K562 (cell line): ENCODE measurements around the gene MZB1. TPM values are rescaled to one million over a fixed set of nuclear protein-coding genes. Genes with fewer than 3 reads are reported as not detected.

Source experiments
- CC2D1A ChIP-seq: fragments of 450-650 bp; IDR thresholded peaks from 2 replicates; pipeline ENCODE4 v1.6.1; 2017; ENCODE audit warnings: mild to moderate bottlenecking
- EP300 ChIP-seq: IDR thresholded peaks from 2 replicates; pipeline ENCODE4 v1.6.1; 2012; ENCODE audit warnings: low read length, improper control_type of control experiment
- HMG20A ChIP-seq: fragments of 450-650 bp; formaldehyde crosslinking; conservative IDR thresholded peaks from 2 replicates; pipeline ENCODE4 v1.4.0; 2020; ENCODE audit warnings: mild to moderate bottlenecking, mixed read lengths
- IRF9 ChIP-seq: fragments of 450-650 bp; IDR thresholded peaks from 2 replicates; pipeline ENCODE4 v1.6.1; 2016; ENCODE audit warnings: missing biosample characterization, missing genetic modification characterization
- KAT2B ChIP-seq: IDR thresholded peaks from one replicate; pipeline ENCODE4 v1.6.1; 2012; ENCODE audit warnings: low read depth, mild to moderate bottlenecking, control low read depth, inconsistent platforms, low read length, moderate library complexity
- KLF1 ChIP-seq: fragments of 450-650 bp; IDR thresholded peaks from 2 replicates; pipeline ENCODE4 v1.6.1; 2016; ENCODE audit warnings: missing genetic modification characterization, missing compliant biosample characterization
- POLR2AphosphoS2 ChIP-seq: IDR thresholded peaks from 2 replicates; pipeline ENCODE4 v1.6.1; 2012; ENCODE audit warnings: low read length, improper control_type of control experiment
- PTRF ChIP-seq: fragments of 450-650 bp; IDR thresholded peaks from 2 replicates; pipeline ENCODE4 v1.6.1; 2016; ENCODE audit warnings: mild to moderate bottlenecking, missing genetic modification characterization, missing compliant biosample characterization
- RFX7 ChIP-seq: fragments of 250-450 bp; sonication (Bioruptor Pico); IDR thresholded peaks from 2 replicates; pipeline ENCODE4 v1.5.1; 2021; ENCODE audit warnings: mild to moderate bottlenecking
- THRA ChIP-seq: fragments of 450-650 bp; IDR thresholded peaks from 2 replicates; pipeline ENCODE4 v1.6.1; 2017; ENCODE audit warnings: mild to moderate bottlenecking, moderate library complexity
- ZNF212 ChIP-seq: fragments of 450-650 bp; formaldehyde crosslinking; IDR thresholded peaks from 2 replicates; pipeline ENCODE4 v1.4.0; 2020; ENCODE audit warnings: mild to moderate bottlenecking
- ZNF280B ChIP-seq: fragments of 250-450 bp; sonication (Bioruptor Pico); IDR thresholded peaks from 2 replicates; pipeline ENCODE4 v1.5.1; 2021; ENCODE audit warnings: mild to moderate bottlenecking
- ZNF282 ChIP-seq: sonication (generic); formaldehyde crosslinking; IDR thresholded peaks from 2 replicates; pipeline ENCODE4 v1.8.1; 2023; ENCODE audit warnings: missing genetic modification reagents
- ZNF561 ChIP-seq: fragments of 450-650 bp; formaldehyde crosslinking; conservative IDR thresholded peaks from 2 replicates; pipeline ENCODE4 v1.4.0; 2020; ENCODE audit warnings: mild to moderate bottlenecking, moderate library complexity
- polyA plus RNA-seq, 8 experiments: library from polyadenylated mRNA; depleted of rRNA in 4 of 8; stranded (reverse) in 5 of 8; unstranded in 3 of 8; fragments of >200 nt; fragmentation: Nextera tagmentation in 2 of 8; fragmentation: Illumina TruSeq in 1 of 8; extraction: Ambion mirVana in 2 of 8; extraction: Trizol in 1 of 8; gene quantifications; 2 replicates each; pipeline versions ENCODE4 v1.2.1 to v1.2.3, GENCODE V29; 2011 to 2014; ENCODE audit warnings: inconsistent platforms in 1 of 8, missing spikeins in 1 of 8
- total RNA-seq, 7 experiments: library from RNA; depleted of rRNA in 6 of 7; stranded (reverse); fragments of >200 nt in 6 of 7; fragmentation: Illumina TruSeq in 2 of 7; extraction: Trizol in 2 of 7; gene quantifications; 2 replicates each; pipeline versions ENCODE4 v1.2.1 to v1.2.3, GENCODE V29; 2011 to 2021; ENCODE audit warnings: low replicate concordance in 1 of 7
- TF ChIP-seq, protein P1 (sequence below): fragments of 200-800 bp; sonication (Bioruptor generic); IDR thresholded peaks from 2 replicates; pipeline ENCODE4 v1.6.1; 2017; ENCODE audit warnings: missing genetic modification characterization, missing compliant biosample characterization
- TF ChIP-seq, protein P2 (sequence below), 3 experiments: IDR thresholded peaks in 2 of 3; conservative IDR thresholded peaks in 1 of 3; 2 replicates each; pipeline ENCODE4 v1.5.1; 2011 to 2012; ENCODE audit warnings: low read length in 3 of 3, mild to moderate bottlenecking in 3 of 3, control low read depth in 2 of 3, improper control_type of control experiment in 1 of 3, inconsistent platforms in 1 of 3, low read depth in 1 of 3, mixed read lengths in 1 of 3, moderate library complexity in 1 of 3; ENCODE audit not compliant: insufficient read depth in 2 of 3
- TF ChIP-seq, protein P3 (sequence below), 2 experiments: fragments of 450-650 bp in 1 of 2; sonication (generic) in 1 of 2; formaldehyde crosslinking; conservative IDR thresholded peaks; 2 replicates each; pipeline versions ENCODE4 v1.4.0 to v1.8.1; 2020 to 2022; ENCODE audit warnings: mild to moderate bottlenecking in 1 of 2, missing genetic modification reagents in 1 of 2

MZB1 gene
- total and polyA plus RNA-seq, 9 of the 15 experiments (the other 6 are each of a cell fraction or from before 2014, with no cell fraction given), result 0.13 to 0.31 TPM; not detected in 7

DNA sequence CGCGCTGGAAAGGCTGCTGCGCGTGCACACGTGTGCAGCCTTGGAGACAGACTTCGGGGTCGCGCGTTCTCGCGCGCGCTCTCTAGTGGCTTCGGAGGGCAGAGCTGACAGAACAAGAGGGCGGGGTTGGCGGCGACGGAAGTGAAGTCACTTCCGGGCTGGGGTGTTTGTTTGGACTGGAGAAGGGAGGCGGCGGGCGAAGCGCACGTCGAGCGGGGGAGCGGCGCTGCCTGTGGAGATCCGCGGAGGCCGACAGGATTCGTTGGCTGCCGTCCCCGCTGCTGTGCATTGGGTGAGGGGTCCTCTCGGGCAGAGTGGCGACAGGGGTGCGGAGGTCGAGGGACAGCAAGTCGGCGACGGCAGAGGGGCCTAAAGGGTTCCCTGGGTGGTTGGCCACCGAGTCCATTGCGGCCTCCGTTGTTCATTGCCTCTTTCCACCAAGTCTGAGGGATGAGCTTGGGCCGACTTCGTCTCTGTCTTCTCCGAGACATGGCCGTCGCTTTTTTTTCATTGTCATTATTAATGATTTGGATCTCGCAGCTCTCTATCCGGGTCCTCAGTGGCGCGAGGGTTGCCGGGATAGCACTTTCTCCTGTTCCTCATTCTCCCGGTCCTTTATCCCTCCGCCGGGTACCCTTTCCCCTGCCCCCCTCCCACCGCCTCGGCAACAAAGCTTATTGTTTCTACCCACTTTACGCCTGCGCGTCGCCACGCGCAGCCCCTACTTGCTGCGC lies 47.9 kb downstream of the MZB1 start, which contains the start of gene PAIP2 (continued):
- TF ChIP-seq, protein P1, sequence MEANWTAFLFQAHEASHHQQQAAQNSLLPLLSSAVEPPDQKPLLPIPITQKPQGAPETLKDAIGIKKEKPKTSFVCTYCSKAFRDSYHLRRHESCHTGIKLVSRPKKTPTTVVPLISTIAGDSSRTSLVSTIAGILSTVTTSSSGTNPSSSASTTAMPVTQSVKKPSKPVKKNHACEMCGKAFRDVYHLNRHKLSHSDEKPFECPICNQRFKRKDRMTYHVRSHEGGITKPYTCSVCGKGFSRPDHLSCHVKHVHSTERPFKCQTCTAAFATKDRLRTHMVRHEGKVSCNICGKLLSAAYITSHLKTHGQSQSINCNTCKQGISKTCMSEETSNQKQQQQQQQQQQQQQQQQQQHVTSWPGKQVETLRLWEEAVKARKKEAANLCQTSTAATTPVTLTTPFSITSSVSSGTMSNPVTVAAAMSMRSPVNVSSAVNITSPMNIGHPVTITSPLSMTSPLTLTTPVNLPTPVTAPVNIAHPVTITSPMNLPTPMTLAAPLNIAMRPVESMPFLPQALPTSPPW, result peak; percentile 87
- TF ChIP-seq ZNF212 (CRISPR knock-in tag) (no peak), KAT2B (no peak), KLF1 (tag) (peak; percentile 89; the same call in 1 of the 2 replicates), PTRF (no peak), HMG20A (CRISPR knock-in tag) (no peak), RFX7 (no peak), CC2D1A (no peak; the same call in 1 of the 2 replicates), ZNF282 (CRISPR knock-in tag) (no peak), EP300 (no peak; the same call in 1 of the 2 replicates), IRF9 (tag) (no peak), THRA (no peak), POLR2AphosphoS2 (no peak), ZNF280B (CRISPR knock-in tag) (no peak), ZNF561 (CRISPR knock-in tag) (no peak)
- TF ChIP-seq, protein P2, sequence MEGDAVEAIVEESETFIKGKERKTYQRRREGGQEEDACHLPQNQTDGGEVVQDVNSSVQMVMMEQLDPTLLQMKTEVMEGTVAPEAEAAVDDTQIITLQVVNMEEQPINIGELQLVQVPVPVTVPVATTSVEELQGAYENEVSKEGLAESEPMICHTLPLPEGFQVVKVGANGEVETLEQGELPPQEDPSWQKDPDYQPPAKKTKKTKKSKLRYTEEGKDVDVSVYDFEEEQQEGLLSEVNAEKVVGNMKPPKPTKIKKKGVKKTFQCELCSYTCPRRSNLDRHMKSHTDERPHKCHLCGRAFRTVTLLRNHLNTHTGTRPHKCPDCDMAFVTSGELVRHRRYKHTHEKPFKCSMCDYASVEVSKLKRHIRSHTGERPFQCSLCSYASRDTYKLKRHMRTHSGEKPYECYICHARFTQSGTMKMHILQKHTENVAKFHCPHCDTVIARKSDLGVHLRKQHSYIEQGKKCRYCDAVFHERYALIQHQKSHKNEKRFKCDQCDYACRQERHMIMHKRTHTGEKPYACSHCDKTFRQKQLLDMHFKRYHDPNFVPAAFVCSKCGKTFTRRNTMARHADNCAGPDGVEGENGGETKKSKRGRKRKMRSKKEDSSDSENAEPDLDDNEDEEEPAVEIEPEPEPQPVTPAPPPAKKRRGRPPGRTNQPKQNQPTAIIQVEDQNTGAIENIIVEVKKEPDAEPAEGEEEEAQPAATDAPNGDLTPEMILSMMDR (IDR thresholded peaks at IDR 0.05 in 2 of 3, conservative IDR thresholded peaks at IDR 0.05 in 1 of 3; ENCODE audit: insufficient read depth in 2 of 3, low read depth in 1 of 3, low read length in 3 of 3), result peak; percentile 88 to 97 (median 97)
- TF ChIP-seq, protein P3, sequence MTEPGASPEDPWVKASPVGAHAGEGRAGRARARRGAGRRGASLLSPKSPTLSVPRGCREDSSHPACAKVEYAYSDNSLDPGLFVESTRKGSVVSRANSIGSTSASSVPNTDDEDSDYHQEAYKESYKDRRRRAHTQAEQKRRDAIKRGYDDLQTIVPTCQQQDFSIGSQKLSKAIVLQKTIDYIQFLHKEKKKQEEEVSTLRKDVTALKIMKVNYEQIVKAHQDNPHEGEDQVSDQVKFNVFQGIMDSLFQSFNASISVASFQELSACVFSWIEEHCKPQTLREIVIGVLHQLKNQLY (CRISPR knock-in tag; conservative IDR thresholded peaks at IDR 0.05), result no peak
